Smooth muscle cell (in vitro differentiated cells): ENCODE data around the gene FRMD4A. TPM values are rescaled to one million over a fixed set of nuclear protein-coding genes. Genes with fewer than 3 reads are reported as not detected.

Experiments
- DNase-seq: peaks from one replicate; lab custom pipeline; 2025; ENCODE audit not compliant: unreplicated experiment; lab: John Stamatoyannopoulos, UW
- H2AFZ ChIP-seq: fragments of 200-600 bp; sonication (generic); 2 replicates; pipeline ENCODE4 v1.6.0; 2016; ENCODE audit warnings: antibody characterized with exemption, low read depth, mild to moderate bottlenecking
- H3F3A ChIP-seq: fragments of 200-600 bp; sonication (generic); 2 replicates; pipeline ENCODE4 v1.6.0; 2017; ENCODE audit warnings: antibody characterized with exemption, low read depth
- H3K27ac ChIP-seq: fragments of 200-600 bp; sonication (generic); 2 replicates; pipeline ENCODE4 v1.5.1; 2016; ENCODE audit warnings: low read depth, mild to moderate bottlenecking
- H3K27me3 ChIP-seq: fragments of 200-600 bp; sonication (generic); 2 replicates; pipeline ENCODE4 v1.6.1; 2016; ENCODE audit warnings: low read depth, mild to moderate bottlenecking
- H3K36me3 ChIP-seq: fragments of 200-600 bp; sonication (generic); 2 replicates; pipeline ENCODE4 v1.5.1; 2016; ENCODE audit warnings: low read depth
- H3K4me1 ChIP-seq: fragments of 200-600 bp; sonication (generic); 2 replicates; pipeline ENCODE4 v1.5.1; 2016; ENCODE audit warnings: low read depth
- H3K4me2 ChIP-seq: fragments of 200-600 bp; sonication (generic); 2 replicates; pipeline ENCODE4 v1.6.0; 2016; ENCODE audit warnings: mild to moderate bottlenecking
- H3K4me3 ChIP-seq: fragments of 200-600 bp; sonication (generic); 2 replicates; pipeline ENCODE4 v1.5.1; 2016; ENCODE audit warnings: mild to moderate bottlenecking
- H3K79me2 ChIP-seq: fragments of 200-600 bp; sonication (generic); 2 replicates; pipeline ENCODE4 v1.6.0; 2016; ENCODE audit warnings: low read depth, mild to moderate bottlenecking
- H3K9ac ChIP-seq: fragments of 200-600 bp; sonication (generic); 2 replicates; pipeline ENCODE4 v1.6.0; 2016; ENCODE audit warnings: low read depth
- H3K9me3 ChIP-seq: fragments of 200-600 bp; sonication (generic); replicated peaks from 2 replicates; pipeline ENCODE4 v1.5.1; 2016; ENCODE audit warnings: low read depth
- H4K20me1 ChIP-seq: fragments of 200-600 bp; sonication (generic); 2 replicates; pipeline ENCODE4 v1.6.0; 2016; ENCODE audit warnings: low read depth
- WGBS: methylation state at CpG from one replicate; pipeline ENCODE4 v1.1.7; 2016; ENCODE audit warnings: low lambda C conversion rate; 5-methylcytosine and 5-hydroxymethylcytosine counted together
- polyA plus RNA-seq: library from polyadenylated mRNA; unstranded; fragments of >200 nt; fragmentation: Nextera tagmentation; extraction: Ambion mirVana; gene quantifications from 2 replicates; pipeline ENCODE4 v1.2.1, GENCODE V29; 2016
- total RNA-seq: library from RNA; depleted of rRNA; stranded (reverse); fragments of >200 nt; gene quantifications from 2 replicates; pipeline ENCODE4 v1.2.3, GENCODE V29; 2014
- TF ChIP-seq, protein P1 (sequence below): fragments of 200-600 bp; sonication (generic); IDR thresholded peaks from 2 replicates; pipeline ENCODE4 v1.5.1; 2017; ENCODE audit warnings: borderline replicate concordance, mild to moderate bottlenecking, antibody characterized with exemption; ENCODE audit not compliant: insufficient read depth, poor library complexity, severe bottlenecking

The FRMD4A gene
- total and polyA plus RNA-seq, 2 experiments from 2014 or later, result 3.0 to 5.4 TPM

DNA sequence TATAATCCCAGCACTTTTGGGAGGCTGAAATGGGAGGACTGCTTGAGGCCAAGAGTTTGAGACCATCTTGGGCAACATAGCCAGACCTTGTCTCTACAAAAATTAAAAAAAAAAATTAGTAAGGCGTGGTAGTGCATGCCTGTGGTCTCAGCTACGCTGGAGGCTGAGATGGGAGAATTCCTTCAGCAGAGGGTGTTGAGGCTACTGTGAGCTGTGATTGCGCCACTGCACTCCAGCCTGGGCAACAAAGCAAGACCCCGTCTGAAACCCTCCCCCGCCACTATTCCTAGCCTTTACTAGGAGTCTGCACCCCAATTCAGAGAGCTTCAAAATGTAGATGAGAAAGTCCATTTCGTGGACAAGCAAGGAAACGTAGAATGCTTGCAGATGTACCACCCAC, 648.8 kb downstream of the FRMD4A start:
- Histone ChIP-seq H3K27ac (no peak overlapping the region), H2AFZ (no peak overlapping the region), H3K4me1 (peaks cover 4% of the 10 kb centered on the region), H3K4me2 (no peak overlapping the region), H3K9me3 (no peaks in the 10 kb centered on the region), H3K9ac (no peak overlapping the region), H3K79me2 (no peaks in the 10 kb centered on the region), H3K27me3 (no peaks in the 10 kb centered on the region), H4K20me1 (no peaks in the 10 kb centered on the region), H3K4me3 (no peak overlapping the region), H3F3A (no peaks in the 10 kb centered on the region), H3K36me3 (no peaks in the 10 kb centered on the region)
- DNase-seq, result no peak
- WGBS, result 71% methylated on average over 7 of the region's 7 CpGs
- TF ChIP-seq, protein P1, sequence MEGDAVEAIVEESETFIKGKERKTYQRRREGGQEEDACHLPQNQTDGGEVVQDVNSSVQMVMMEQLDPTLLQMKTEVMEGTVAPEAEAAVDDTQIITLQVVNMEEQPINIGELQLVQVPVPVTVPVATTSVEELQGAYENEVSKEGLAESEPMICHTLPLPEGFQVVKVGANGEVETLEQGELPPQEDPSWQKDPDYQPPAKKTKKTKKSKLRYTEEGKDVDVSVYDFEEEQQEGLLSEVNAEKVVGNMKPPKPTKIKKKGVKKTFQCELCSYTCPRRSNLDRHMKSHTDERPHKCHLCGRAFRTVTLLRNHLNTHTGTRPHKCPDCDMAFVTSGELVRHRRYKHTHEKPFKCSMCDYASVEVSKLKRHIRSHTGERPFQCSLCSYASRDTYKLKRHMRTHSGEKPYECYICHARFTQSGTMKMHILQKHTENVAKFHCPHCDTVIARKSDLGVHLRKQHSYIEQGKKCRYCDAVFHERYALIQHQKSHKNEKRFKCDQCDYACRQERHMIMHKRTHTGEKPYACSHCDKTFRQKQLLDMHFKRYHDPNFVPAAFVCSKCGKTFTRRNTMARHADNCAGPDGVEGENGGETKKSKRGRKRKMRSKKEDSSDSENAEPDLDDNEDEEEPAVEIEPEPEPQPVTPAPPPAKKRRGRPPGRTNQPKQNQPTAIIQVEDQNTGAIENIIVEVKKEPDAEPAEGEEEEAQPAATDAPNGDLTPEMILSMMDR, result no peak

DNA sequence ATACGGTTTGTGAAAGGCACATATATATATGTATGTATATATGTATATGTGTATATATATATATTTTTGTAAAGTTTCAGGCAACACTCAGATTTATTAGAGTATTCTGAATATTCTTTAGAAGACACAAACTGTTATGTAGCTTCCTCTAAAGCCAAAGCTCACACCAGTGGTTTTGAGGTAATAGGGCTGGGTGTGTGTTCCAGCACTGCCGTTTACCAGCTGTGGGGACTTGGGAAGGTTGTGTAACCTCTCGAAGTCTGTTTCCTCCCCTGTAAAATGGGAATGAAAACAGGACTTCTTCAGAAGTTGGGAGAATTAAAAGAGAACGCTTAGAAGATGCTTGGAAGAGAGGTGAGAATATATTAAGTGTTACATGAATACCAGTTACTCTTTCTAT, 649.2 kb downstream of the FRMD4A start:
- no peaks in the 10 kb centered on the region for H3K36me3 ChIP-seq
- DNase-seq, result no peak

DNA sequence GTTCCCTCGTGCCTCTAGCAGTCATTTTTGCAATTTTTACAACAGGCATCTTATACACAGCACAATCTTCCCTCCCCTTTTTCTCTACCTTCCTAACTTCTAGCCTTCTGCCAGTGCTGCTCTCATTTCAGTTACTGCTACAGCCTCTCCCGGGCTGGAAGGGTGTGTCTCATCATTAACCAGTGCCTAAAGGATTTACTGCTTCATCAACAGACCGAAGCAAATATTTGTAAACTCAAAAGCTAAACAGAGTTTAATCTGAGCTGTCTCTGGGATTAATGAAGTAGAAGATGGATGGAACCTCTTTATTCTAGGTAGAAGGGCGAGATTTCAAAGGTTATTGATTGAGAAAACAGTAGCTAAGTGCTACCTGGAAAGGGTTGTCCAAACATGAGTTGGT, 649.6 kb downstream of the FRMD4A start:
- Histone ChIP-seq H3K4me3 (no peak overlapping the region), H3K27ac (no peak overlapping the region), H3K4me1 (peaks cover 4% of the 10 kb centered on the region), H4K20me1 (no peaks in the 10 kb centered on the region), H2AFZ (no peak overlapping the region), H3K79me2 (no peaks in the 10 kb centered on the region), H3K9ac (no peak overlapping the region), H3K9me3 (no peaks in the 10 kb centered on the region), H3K27me3 (no peaks in the 10 kb centered on the region), H3F3A (no peaks in the 10 kb centered on the region), H3K4me2 (no peak overlapping the region), H3K36me3 (no peaks in the 10 kb centered on the region)
- TF ChIP-seq, protein P1, result no peak
- 88% methylated on average over 4 of the region's 4 CpGs for WGBS
- no peak for DNase-seq

More for the DNA sequence above, 649.2 kb downstream of the FRMD4A start:
- Histone ChIP-seq H3K79me2 (no peaks in the 10 kb centered on the region), H3F3A (no peaks in the 10 kb centered on the region), H3K9ac (no peak overlapping the region), H3K9me3 (no peaks in the 10 kb centered on the region), H4K20me1 (no peaks in the 10 kb centered on the region), H3K4me2 (no peak overlapping the region), H3K27ac (no peak overlapping the region), H3K4me1 (peaks cover 4% of the 10 kb centered on the region), H3K4me3 (no peak overlapping the region), H2AFZ (no peak overlapping the region), H3K27me3 (no peaks in the 10 kb centered on the region)
- 88% methylated on average over 4 of the region's 4 CpGs for WGBS
- TF ChIP-seq, protein P1, result no peak

DNA sequence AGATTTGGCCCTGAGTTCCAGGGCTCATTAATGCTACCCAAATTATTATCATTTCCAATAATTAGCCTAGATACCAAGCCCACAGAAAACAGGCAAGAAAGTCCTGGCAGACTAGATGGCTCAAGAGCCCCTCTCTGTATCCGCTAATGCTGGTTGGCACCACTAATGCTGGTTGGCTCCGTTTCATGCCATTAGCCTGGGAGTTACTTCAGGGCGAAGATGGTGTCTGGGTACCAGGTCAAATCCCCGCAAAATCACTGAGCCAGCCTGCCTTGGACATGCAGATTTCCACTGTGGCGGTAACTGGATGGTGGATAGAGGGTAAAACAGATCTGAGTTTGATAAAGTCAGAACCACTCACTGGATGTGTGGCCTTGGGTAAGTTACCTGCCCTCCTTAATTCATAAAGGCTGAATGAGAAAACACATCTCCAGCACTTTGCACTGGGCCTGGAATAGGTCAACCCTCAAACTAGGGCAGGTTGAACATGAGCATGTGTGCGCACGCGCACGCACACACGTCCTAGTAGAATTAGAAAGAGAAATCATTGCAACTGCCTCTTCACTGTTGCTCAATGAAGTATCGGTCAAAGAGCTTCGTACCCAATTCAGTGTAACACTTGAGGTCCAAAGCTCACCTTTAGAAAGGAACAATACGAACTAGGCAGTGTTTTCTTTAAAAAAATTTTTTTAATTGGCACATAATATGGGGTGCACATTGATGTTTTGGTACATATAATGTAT, 652.5 kb downstream of the FRMD4A start:
- WGBS, result over 99% methylated on average over 13 of the region's 13 CpGs
- no peak for DNase-seq
- Histone ChIP-seq H3K36me3 (no peaks in the 10 kb centered on the region), H3F3A (no peaks in the 10 kb centered on the region), H4K20me1 (no peaks in the 10 kb centered on the region), H3K9me3 (no peaks in the 10 kb centered on the region), H3K27me3 (no peaks in the 10 kb centered on the region), H3K79me2 (no peaks in the 10 kb centered on the region), H3K9ac (no peak overlapping the region), H3K4me2 (no peak overlapping the region), H3K27ac (no peak overlapping the region), H3K4me3 (no peak overlapping the region), H2AFZ (no peak overlapping the region), H3K4me1 (peaks cover 6% of the 10 kb centered on the region)
- TF ChIP-seq, protein P1, result no peak
